DMS114 treated with DMSO at 0.1 percent for 48 hours (cell line): ENCODE data around the gene INHBA.

Source experiments
- DNase-seq: peaks from one replicate; lab custom pipeline; 2025; ENCODE audit not compliant: unreplicated experiment; lab: John Stamatoyannopoulos, UW

Gene INHBA

DNA sequence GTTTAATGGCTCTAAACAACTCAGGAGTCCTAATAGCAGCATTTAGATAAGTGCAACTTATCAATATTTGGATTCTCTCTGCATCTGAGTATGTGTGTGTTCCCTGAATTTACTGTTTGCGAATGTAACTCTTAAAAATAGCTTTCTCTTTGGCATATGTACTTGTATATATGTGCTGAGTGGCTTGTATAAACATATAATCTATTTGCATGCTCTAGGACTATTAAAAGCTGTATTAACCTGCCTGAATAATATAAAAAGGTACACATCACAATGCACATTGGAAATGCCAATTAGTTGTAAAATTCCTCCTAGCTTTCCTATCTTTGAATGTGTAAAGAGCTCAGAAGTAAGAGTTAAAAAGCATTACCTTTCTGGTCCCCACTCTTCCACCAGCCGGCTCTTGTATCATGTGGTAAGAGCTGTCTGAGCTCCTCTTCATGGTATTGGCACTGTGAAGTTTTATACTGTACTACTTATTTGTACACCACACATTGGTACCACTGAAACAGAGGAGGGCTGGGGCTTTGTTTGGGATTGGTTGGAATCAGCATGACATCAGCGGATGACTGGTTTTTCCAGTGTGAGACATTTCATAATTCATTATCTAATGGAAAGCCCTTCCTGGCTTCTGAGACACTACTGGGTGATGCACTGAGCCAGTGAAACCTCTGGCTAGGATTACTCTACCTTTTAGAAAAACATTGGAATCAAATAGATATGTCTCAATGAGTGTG is at the start of gene INHBA:
Gene INHBA, minus strand, starts transcription at position 456 of the 737 bp plus-strand sequence. CDS start 2,716 bp downstream, outside the sequence.
- DNase-seq, result no peak

DNA sequence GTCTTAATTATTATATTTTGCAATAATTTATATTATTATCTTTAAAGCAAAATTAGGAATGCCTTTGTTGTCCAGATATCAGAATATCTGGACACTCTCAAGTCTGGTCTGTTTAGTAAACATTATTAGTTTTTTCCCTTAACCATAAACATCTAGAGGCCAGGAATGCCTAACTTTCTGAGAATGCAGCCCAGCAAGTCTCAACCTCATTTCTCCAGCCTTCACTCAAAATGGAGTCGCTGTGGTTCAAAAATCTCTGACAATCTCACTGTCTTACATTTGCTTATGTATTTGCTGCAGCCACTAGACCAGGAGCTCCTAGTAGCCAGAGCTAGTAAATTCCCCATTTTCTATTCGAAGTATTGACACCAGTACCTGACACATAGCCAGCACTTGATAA is 49.7 kb upstream of the INHBA start:
- no peak for DNase-seq

DNA sequence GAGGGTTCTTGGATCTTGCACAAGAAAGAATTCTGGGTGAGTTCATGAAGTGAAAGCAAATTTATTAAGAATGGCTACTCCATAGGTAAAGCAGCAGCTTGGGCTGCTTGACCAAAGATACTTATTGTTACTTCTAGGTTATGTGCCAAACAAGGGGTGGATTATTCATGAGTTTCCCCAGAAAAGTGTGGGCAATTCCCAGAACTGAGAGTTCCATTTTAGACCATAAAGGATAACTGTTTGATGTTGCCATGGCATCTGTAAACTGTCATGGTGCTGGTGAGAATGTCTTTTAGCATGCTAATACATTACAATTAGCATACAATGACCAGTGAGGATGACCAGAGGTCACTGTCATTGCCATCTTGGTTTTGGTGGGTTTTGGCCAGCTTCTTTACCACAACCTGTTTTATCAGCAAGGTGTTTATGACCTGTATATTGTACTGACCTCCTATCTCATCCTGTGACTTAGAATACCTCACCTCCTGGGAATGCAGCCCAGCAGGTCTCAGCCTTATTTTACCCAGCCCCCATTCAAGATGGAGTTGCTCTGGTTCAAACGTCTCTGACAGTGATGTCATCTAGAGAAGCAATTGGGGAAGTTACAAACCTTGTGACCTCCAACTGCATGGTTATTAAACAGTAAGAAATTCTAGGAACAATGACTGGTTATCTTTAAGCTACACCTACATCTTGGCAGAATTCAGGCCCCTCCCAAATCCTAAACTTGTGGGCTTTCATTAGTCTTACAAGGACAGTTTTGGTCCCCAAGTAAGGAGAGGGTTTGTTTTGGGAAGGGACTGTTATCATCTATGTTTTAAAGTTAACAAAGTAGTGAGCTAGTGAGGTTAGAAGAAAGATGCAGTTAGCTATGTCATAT is 48.0 kb upstream of the INHBA start:
- no peak for DNase-seq

DNA sequence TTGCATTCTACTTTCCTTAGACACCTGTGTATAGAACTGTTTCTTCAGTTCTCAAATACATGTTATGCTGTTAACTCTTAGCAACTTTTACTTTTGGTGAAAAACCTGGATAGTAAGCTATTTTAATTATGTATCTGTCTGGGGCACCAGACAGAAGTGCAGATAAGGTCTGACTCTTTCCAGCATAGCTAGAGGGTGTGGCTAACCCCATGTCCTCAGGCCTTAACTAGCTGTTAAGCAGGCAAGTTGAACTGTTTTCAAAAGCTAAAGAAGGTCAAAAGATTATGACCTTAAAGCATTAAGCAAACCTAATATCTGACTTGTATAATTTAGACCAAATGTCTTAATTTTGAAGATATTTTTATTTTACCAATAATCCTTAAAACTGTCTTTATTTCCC is 45.1 kb upstream of the INHBA start:
- no peak for DNase-seq

DNA sequence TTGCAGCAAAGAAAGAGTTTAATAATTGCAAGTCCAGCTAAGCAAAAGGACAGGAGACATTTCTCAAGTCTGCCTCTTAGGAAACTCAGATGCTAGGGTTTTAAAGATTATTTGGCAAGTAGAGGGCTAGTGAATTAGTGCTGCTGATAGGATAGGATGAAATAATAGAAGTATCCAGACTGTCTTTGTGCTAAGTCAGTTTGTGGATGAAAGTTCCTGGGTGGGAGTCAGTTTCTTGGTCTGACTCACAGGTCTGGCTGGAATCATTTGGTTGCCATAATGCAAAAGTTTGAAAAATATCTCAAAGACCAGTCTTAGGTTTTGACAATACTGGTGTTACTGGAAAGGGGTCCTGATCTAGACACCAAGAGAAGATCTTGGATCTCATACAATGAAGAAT is 42.6 kb upstream of the INHBA start:
- no peak for DNase-seq

DNA sequence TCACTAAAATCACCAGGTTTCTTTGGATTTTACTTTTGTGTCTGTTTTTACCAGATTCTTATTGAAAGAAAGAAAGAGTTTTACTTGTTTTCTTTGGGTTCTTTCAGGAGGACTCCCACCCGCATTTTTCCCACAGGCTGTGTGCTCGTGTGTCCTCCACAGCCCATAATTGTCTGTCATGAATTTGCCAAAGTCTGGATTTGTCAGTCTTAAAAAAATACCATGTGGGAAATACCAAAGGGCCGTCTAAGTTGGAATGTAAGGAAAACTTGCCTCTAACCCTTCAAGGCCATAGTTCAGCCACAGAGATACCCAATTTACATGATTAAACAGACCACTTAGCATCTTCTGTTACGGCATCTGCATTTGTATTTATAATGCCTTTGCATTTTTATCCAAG is 41.3 kb upstream of the INHBA start:
- DNase-seq, result no peak

DNA sequence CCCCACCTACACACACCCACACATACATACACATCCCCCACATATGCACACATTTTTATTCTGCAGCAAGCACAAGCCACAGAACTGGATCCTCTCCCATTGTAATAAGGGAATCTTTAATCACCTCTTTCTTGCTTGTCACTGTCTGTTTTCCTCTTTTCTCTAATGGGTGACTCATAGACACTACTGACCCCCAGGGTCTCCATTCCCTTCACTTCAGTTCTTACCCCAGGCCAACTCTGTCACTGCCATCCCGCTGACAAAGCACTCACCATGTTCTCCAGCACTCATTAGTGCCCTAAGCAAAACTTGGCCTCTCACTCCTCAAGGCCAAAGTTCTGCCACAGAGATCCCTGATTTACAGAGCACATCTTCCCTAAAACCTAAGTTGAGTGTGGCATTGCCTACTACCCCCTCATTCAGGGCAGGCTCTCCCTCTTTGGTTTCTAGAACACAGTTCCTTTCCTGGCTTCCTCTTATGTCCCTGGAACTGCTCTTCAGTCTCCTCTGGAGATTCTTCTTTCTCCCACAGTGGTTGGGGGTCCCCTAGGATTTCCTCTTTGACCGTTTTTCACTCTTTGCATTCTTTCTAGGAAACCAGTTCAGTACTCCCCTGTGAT is 39.6 kb upstream of the INHBA start:
- DNase-seq, result no peak

DNA sequence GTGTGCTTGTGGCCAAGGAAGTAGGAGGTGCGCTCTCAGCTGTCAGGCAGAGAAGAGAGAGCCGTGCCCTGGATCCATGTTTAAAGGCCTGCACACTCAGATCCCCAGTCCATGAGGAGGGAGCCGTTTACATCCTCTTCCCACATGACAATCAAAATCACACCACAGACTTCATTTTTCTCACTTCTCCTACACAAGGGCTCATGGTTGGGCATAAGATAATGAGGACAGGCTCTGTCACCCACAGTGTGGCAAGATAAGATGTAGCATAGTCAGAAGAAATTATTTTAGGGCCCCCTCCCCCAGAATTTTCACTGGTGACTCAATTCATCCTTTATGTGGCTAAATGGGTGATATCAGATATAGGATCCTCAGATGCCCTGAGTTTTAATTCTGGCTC is 35.9 kb upstream of the INHBA start:
- DNase-seq, result no peak

DNA sequence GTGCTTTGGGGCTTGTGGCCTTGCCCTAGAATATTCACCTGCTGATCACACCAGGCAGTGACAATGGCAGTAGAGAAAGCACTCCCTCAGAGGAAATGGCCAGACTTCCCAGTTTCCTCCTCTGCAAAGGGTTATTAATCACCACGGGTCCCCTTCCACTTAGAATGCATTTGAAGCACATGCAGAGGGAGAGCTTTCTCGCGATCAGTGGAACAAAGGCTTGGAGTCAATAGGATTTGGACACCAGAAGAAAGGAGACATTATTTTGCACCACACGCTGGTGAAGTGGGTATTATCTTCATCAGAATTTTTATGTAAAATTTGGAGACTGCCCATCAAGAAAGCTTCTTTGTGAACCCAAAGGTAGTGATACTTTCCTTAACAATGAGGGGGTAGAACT is 35.4 kb upstream of the INHBA start:
- DNase-seq, result no peak

DNA sequence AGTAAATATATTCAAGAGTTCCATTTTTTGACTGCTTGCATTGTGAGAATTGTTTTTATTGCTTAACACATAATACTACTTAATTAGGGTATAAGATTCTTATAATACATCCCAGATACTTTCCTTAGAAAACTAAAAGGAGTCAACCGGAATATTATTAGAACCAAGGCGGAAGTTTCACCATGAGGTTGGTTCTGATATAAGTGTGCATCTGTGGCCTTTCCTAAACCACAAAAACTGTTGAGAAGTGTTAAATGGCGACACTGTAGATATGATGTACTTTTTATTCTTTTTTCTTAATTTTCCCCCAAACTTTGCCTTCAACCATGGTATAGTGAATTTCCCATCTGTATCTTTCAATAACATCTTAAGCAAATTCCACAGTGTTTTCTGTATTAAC is 32.3 kb upstream of the INHBA start:
- DNase-seq, result no peak

DNA sequence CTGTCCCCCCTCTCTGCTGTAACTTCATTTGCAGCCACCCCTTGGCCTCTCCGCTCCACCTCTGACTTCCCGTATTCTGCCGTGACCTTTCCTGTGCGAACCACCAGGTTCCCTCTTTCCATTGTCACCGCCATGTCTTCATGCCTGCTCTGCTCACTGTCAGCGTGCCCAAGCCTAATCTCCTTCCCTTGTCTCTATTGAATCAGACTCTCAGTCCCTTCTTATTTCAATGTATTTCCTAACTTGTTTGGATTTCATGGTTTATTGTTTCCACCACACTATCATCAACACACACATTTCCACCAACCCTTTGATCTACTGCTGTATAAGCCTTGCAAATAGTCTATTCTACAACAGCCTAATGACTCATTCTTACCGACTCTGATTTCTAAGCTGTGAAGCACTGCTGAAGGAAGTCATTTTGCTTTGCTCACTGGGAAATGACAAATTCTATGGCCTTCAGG is 30.0 kb upstream of the INHBA start:
- no peak for DNase-seq

DNA sequence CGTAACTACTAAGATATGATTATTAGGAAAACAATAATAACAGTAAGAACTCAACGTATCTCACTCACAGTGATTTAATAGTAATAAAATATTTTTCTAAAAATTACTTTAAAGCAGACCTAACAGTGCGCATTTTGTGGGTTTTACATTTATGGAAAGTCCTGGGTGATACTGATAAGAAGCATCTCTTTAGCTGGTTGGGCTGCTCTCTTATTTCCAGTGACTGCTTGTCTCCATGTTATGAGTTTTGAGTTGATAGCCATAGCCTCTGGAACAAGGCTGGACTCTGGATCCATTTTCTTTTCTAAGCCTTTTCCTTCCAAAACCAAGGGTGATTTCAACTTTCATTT is 29.5 kb upstream of the INHBA start:
- no peak for DNase-seq

DNA sequence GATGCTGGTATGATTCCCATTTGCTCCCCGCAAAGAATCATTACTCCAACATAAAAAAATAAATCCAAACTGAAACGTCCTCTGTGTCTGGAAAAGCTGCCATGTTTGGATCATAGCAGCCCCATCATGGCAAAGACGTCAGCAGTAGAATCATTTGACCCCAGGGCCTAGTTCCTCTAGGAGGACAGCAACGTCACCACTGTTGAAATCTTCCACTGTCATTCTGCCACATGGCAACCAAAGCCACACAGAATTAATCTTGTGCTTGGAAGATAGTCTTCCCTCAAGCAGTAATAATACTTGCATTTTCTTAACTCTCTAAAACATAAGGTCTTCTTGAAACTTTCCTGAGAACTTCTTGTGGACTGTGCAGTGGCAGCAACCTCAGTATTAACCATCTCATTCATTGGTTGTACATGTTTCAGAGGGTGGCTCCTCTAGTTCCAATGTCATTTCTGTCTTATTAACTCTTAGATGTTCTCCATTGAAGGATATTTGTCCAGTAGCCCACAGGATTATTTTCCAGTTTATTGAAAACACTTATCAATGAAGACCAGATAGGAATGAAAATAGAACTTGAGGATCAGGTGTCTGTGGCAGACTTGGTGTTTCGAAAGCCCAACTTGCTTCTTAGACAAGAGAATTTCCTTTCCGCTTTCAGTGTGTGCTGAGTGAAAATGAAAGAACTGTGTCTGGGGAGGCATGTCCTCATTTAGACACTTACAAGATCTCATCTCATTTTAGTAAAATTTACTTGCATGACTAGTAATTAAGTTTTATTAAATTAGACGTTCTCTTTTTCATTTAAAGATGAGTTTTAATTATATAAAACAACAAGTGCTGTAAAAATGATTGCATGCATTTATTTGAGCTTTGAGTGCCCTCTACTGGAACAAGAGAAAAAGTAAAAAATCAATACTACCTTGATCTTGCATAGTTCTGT is 28.9 kb upstream of the INHBA start:
- DNase-seq, result no peak

DNA sequence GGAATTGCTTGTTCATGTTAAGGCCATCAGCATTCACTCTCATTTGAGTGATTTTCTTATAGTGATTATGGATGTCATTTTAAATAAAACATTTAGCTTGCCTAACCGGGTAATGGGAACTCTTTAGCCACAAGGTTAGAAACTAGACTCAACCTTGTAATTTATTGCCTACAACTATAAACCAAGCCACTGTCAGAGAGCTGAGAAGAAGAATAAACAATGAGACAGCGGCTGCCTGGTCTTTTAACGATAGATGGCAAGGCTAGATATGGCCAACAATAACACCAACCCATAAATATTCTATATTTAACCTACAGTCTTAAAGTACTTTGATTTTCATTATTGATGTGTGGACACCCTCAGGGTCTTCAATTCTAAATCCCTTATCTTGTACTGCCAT is 27.8 kb upstream of the INHBA start:
- no peak for DNase-seq

DNA sequence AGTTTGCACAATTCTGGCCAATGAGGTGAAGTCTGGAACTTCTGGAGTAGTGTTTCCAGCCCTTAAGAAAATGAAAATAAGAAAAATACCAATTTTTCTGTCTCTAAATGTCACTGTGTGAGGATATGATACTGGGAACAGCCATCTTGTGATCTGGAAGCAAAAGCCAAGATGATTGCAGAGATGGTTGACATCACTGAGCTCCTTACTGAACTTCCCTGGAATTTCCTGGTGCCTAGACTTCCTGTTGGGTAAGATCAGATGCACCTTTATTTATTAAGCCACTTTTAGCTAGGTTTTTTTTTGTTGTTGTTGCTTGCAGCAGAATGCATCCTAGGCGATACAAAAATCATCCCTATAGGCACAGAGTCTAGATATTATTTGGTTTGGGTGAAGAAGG is 27.3 kb upstream of the INHBA start:
- no peak for DNase-seq

DNA sequence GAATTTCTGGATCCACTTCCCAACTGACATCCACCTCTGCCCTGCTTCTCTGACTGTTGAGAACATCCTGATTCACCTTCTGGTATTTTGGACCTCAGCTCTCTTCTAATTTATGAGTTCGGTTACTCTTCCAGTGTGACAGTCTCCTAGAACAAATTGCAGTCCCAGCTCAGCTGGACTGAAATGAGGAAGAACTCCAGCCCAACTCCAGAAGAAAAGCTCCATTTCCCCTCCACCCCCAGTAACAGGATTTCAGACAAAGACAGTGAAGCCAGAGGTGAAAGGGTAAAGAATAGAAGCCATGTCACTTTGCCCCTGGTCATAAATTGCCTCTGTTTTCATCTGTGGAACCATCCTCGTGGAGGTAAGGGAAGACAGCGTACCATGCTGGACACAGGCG is 26.2 kb upstream of the INHBA start:
- no peak for DNase-seq

DNA sequence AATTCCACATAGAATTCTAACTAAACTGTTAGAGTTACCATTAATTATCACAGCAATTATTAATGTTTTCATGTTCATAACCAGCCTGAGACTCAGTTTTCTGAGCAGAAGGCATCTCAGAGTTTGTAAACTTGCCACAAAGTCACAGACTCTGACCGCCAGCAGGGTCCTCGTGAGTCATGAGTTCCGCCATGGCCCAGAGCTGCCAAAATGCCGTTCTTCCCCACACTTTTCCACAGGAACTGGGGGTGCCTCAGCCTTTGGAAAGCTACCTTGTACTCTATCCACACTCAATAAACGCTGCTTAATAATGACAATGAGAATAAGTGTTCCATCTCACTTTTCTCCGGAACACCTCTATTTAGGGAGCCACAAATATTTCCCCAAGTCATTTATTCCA is 22.1 kb upstream of the INHBA start:
- no peak for DNase-seq

DNA sequence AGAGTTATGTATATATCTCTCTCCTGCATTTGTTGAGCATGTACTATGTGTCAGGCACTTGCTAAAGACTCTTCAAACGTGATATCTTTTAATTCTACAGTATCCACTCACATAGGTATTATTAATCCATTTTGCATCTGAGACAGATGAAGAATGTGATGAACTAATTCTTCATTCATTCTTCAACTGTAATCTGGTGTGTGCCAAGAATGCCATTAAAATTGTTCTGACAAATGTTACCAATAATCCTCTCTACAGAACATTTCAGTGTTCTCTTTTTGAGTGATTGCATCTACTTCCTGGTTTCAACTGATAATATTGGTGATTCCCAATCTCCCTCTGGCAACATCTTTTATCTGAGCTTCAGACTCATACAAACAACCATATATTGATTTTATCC is 18.0 kb upstream of the INHBA start:
- DNase-seq, result no peak

DNA sequence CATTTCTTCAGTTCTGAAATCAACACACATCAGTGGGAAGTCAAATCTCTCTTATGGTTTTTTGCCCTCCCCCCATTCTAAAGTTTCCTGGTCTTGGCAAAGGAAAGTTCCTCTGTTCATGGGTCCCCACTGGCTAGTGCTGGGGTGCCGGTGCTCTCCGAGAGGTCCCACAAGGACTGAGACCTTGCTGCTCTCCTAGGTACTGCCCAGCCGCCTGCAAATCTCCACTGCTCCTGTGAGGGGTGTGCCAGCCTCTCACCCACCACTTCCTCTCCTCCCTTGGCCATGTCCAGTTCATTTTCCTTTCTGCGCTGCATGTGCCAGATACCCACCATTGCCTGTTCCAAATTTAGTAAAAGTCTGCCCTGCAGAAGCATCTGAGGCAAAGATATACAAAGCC is 17.2 kb upstream of the INHBA start:
- DNase-seq, result no peak

DNA sequence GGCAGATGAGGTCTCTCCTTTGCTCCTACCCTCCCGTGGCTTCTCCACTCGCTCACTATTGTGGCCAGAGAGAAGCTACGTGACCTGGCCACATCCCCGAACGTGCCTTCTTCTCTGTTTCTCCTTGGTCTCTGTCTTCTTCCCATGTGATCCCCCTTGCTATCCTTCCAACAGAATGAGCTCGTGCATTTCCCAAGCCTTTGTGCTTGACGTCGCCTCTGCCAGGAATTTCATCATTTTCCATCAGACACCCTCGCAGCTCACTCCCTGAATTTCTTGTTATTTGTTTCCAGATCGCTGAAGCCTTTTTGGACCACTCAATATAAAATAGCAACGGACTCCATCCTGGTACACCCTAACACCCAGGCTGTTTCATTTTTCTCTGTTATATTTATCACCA is 13.8 kb upstream of the INHBA start:
- DNase-seq, result no peak

DNA sequence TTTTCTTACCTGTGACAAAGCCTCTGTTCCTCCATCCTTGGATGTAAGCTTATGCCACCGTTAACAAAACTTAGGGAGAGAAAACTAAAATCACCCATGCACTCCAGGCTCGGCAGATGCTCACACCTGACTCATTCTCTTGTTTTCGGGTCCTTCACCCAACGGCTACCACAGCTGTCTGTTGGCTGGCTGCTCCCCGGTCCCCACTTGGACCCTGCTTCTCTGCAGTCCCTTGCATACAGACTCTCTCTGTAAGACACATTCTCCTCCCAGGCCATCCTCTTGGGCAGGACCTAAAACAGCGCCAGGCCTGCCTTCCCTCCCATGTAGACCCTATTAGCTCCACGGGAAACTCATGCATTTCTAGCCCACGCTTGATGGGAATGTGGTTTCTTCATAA is 12.1 kb upstream of the INHBA start:
- no peak for DNase-seq
